A549 (cell line): ENCODE results near the gene KLHL3.

Source experiments
- CBX8 ChIP-seq: fragments of 200-600 bp; sonication (generic); IDR thresholded peaks from 2 replicates; pipeline ENCODE4 v1.6.1; 2016
- CHD2 ChIP-seq: fragments of 150-350 bp; IDR thresholded peaks from 2 replicates; pipeline ENCODE4 v1.6.1; 2014; ENCODE audit warnings: low read length; ENCODE audit not compliant: partially characterized antibody
- CHD4 ChIP-seq: fragments of 200-600 bp; sonication (generic); IDR thresholded peaks from 2 replicates; pipeline ENCODE4 v1.6.1; 2016; ENCODE audit warnings: antibody characterized with exemption, mild to moderate bottlenecking, borderline replicate concordance
- EP300 ChIP-seq, 2 experiments: fragments of >200 bp; sonication (Bioruptor Twin); formaldehyde crosslinking; IDR thresholded peaks; 2 replicates in 1 of 2; 3 replicates in 1 of 2; pipeline ENCODE4 v1.6.1; 2016 to 2017
- HOXA7 ChIP-seq: fragments of 250-450 bp; sonication (Bioruptor Pico); IDR thresholded peaks from 2 replicates; pipeline ENCODE4 v1.5.0; 2020; ENCODE audit warnings: mild to moderate bottlenecking, moderate library complexity
- JUN ChIP-seq, 2 experiments: fragments of >200 bp; sonication (Bioruptor Twin); formaldehyde crosslinking; IDR thresholded peaks; 2 replicates in 1 of 2; 3 replicates in 1 of 2; pipeline ENCODE4 v1.6.1; 2016 to 2017
- MAZ ChIP-seq: fragments of 150-350 bp; IDR thresholded peaks from 2 replicates; pipeline ENCODE4 v1.6.1; 2014; ENCODE audit warnings: antibody characterized with exemption, low read depth, low read length, borderline replicate concordance
- POLR2A ChIP-seq: IDR thresholded peaks from 2 replicates; pipeline ENCODE4 v1.6.1; 2012; ENCODE audit warnings: mild to moderate bottlenecking, low read length
- SREBF2 ChIP-seq: fragments of 450-650 bp; IDR thresholded peaks from 2 replicates; pipeline ENCODE4 v1.6.1; 2014; ENCODE audit warnings: mild to moderate bottlenecking, moderate library complexity
- ZC3H11A ChIP-seq: fragments of 450-650 bp; IDR thresholded peaks from 2 replicates; pipeline ENCODE4 v1.6.1; 2014; ENCODE audit warnings: antibody characterized with exemption, mild to moderate bottlenecking
- ZNF302 ChIP-seq: fragments of 250-450 bp; sonication (Bioruptor Pico); IDR thresholded peaks from 2 replicates; pipeline ENCODE4 v1.9.0; 2021; ENCODE audit warnings: inconsistent platforms, mild to moderate bottlenecking, moderate library complexity
- TF ChIP-seq, protein P1 (sequence below): fragments of >200 bp; sonication (Bioruptor Twin); formaldehyde crosslinking; IDR thresholded peaks from 3 replicates; pipeline ENCODE4 v1.5.1; 2016
- TF ChIP-seq, protein P2 (sequence below): fragments of 450-650 bp; IDR thresholded peaks from 2 replicates; pipeline ENCODE4 v1.6.1; 2014; ENCODE audit warnings: antibody characterized with exemption

DNA sequence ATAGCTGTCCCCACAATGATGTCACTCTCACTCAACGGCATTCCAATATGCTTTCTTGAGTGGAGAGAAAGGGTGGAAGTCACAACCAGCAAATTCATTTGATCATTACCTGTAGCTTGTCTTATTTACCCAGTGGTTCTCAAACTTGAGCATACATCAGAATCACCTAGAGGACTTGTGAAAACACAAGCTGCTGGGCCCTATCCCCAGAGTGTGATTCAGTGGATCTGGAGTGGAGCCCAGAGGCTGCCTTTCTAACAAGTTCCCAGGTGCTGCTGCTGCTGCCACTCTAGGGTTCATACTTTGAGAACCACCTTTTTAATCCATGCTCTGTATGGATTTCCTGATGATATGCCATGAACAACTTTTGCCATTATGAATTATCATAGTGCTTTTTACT is 94.7 kb downstream of the KLHL3 start:
- no peak for TF ChIP-seq JUN (IDR thresholded peaks at IDR 0.05)
- TF ChIP-seq HOXA7, result no peak
- TF ChIP-seq, protein P1, sequence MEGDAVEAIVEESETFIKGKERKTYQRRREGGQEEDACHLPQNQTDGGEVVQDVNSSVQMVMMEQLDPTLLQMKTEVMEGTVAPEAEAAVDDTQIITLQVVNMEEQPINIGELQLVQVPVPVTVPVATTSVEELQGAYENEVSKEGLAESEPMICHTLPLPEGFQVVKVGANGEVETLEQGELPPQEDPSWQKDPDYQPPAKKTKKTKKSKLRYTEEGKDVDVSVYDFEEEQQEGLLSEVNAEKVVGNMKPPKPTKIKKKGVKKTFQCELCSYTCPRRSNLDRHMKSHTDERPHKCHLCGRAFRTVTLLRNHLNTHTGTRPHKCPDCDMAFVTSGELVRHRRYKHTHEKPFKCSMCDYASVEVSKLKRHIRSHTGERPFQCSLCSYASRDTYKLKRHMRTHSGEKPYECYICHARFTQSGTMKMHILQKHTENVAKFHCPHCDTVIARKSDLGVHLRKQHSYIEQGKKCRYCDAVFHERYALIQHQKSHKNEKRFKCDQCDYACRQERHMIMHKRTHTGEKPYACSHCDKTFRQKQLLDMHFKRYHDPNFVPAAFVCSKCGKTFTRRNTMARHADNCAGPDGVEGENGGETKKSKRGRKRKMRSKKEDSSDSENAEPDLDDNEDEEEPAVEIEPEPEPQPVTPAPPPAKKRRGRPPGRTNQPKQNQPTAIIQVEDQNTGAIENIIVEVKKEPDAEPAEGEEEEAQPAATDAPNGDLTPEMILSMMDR, result no peak
- TF ChIP-seq POLR2A, result no peak
- no peak for TF ChIP-seq CHD2
- no peak for TF ChIP-seq CHD4
- no peak for TF ChIP-seq EP300 (IDR thresholded peaks at IDR 0.05)
- no peak for TF ChIP-seq MAZ
- no peak for TF ChIP-seq CBX8
- no peak for TF ChIP-seq ZNF302 (CRISPR knock-in tag)
- TF ChIP-seq, protein P2, sequence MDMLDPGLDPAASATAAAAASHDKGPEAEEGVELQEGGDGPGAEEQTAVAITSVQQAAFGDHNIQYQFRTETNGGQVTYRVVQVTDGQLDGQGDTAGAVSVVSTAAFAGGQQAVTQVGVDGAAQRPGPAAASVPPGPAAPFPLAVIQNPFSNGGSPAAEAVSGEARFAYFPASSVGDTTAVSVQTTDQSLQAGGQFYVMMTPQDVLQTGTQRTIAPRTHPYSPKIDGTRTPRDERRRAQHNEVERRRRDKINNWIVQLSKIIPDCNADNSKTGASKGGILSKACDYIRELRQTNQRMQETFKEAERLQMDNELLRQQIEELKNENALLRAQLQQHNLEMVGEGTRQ, result no peak
- no peak for TF ChIP-seq SREBF2
- TF ChIP-seq ZC3H11A, result no peak
